ENCODE data around the gene CACNA1C. TPM values are rescaled to one million over a fixed set of nuclear protein-coding genes. Genes with fewer than 3 reads are reported as not detected.

Gene CACNA1C
- total RNA-seq, 4 donors from 2014 or later, result 44.1 to 104 (median 49.4) TPM

DNA sequence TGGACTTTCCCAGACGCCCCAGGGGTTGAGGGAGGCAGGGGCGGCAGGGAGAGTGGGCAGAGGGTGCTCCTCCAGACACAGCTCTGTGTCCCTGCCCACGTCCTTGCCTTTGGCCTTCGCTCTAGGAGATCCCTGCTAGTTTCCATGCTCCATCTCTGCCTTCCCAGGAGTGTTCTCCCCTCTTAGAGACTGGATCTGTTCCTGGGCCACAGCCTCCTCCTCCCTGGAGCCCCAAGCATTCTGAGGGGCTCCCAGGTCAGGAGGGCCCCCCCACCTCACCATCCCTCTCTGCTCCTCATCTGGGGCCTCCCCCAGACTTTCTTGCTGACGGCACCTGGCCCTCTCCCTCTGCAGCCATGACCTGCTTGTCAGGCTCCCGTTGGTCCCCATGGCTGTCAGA is 526.0 kb downstream of the CACNA1C start:
- TF ChIP-seq POLR2A (IDR thresholded peaks at IDR 0.05; ENCODE audit: low read depth) (no peak), EP300 (IDR thresholded peaks at IDR 0.05) (no peak), POLR2AphosphoS5 (IDR thresholded peaks at IDR 0.05) (no peak)
- TF ChIP-seq, protein P1, sequence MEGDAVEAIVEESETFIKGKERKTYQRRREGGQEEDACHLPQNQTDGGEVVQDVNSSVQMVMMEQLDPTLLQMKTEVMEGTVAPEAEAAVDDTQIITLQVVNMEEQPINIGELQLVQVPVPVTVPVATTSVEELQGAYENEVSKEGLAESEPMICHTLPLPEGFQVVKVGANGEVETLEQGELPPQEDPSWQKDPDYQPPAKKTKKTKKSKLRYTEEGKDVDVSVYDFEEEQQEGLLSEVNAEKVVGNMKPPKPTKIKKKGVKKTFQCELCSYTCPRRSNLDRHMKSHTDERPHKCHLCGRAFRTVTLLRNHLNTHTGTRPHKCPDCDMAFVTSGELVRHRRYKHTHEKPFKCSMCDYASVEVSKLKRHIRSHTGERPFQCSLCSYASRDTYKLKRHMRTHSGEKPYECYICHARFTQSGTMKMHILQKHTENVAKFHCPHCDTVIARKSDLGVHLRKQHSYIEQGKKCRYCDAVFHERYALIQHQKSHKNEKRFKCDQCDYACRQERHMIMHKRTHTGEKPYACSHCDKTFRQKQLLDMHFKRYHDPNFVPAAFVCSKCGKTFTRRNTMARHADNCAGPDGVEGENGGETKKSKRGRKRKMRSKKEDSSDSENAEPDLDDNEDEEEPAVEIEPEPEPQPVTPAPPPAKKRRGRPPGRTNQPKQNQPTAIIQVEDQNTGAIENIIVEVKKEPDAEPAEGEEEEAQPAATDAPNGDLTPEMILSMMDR (IDR thresholded peaks at IDR 0.05), result no peak
- Histone ChIP-seq H3K4me1 (peaks cover 6 to 29% (median 23%) of the 10 kb centered on the region in 4 donors), H3K4me3 (no peak overlapping the region), H3K27me3 (no peaks in the 10 kb centered on the region), H3K9me3 (no peaks in the 10 kb centered on the region), H3K27ac (replicated peaks in 1 of 4) (no peak overlapping the region), H3K36me3 (peaks cover 0 to 40% (median 31%) of the 10 kb centered on the region in 4 donors)
- intact Hi-C loops (cut with DNase I), result no loop called here
- 98% methylated on average over 5 of the region's 6 CpGs for WGBS
- no peak for DNase-seq (ENCODE audit: extremely low spot score)

- no peaks in the 10 kb centered on the region for H3K27me3 ChIP-seq
- no peak overlapping the region for H3K27ac ChIP-seq (replicated peaks in 1 of 4)
- H3K9me3 ChIP-seq, result no peaks in the 10 kb centered on the region
- intact Hi-C loops (cut with DNase I), result loop anchor here (5.0 to 10.0 kb wide), 4 partner anchors 286 to 784 kb away; partner anchors contain the start of gene CACNA1C
- 25% methylated on average over 3 of the region's 3 CpGs for WGBS
- H3K4me3 ChIP-seq, result no peak overlapping the region
- no peak for TF ChIP-seq EP300 (IDR thresholded peaks at IDR 0.05)
- TF ChIP-seq, protein P1 (IDR thresholded peaks at IDR 0.05), result no peak
- TF ChIP-seq POLR2AphosphoS5 (IDR thresholded peaks at IDR 0.05), result no peak
- no peak for TF ChIP-seq POLR2A (IDR thresholded peaks at IDR 0.05; ENCODE audit: low read depth)
- peaks cover 0 to 47% (median 46%) of the 10 kb centered on the region in 4 donors for H3K36me3 ChIP-seq
- DNase-seq (ENCODE audit: extremely low spot score), result no peak
- H3K4me1 ChIP-seq, result peaks cover 6 to 29% (median 24%) of the 10 kb centered on the region in 4 donors
Measured at GRCh38 chr12:2580821-2581220, 528.0 kb downstream of the CACNA1C start.

GRCh38 chr12:2581293-2582045 is 528.7 kb downstream of the CACNA1C start:
- H3K27ac ChIP-seq (replicated peaks in 1 of 4), result no peak overlapping the region
- no peaks in the 10 kb centered on the region for H3K27me3 ChIP-seq
- TF ChIP-seq POLR2AphosphoS5 (IDR thresholded peaks at IDR 0.05), result no peak
- no peak for TF ChIP-seq EP300 (IDR thresholded peaks at IDR 0.05)
- TF ChIP-seq, protein P1 (IDR thresholded peaks at IDR 0.05), result no peak
- H3K4me3 ChIP-seq, result no peak overlapping the region
- intact Hi-C loops (cut with DNase I), result loop anchor here (5.0 to 10.0 kb wide), 4 partner anchors 287 to 784 kb away; partner anchors contain the start of gene CACNA1C
- WGBS, result 87% methylated on average over 15 of the region's 15 CpGs
- peaks cover 6 to 29% (median 24%) of the 10 kb centered on the region in 4 donors for H3K4me1 ChIP-seq
- peaks cover 0 to 50% (median 47%) of the 10 kb centered on the region in 4 donors for H3K36me3 ChIP-seq
- no peaks in the 10 kb centered on the region for H3K9me3 ChIP-seq
- DNase-seq (ENCODE audit: extremely low spot score), result no peak

DNA sequence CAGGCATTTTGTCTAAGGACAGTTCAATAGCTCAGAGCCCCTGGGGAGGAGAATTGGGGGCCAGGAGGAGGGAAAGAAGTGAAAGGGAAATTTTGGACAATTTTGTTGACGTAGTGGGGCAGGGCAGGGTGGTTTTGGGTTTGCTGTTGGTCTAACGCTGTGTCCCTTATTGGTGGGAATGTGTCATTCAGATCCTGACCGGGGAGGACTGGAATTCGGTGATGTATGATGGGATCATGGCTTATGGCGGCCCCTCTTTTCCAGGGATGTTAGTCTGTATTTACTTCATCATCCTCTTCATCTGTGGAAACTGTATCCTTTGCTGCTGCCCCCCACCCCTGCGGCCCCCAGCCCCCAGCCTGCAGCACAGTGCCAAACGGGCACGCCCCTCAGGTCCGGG is 529.8 kb downstream of the CACNA1C start:
- peak overlapping the region in 2 of 4 donors; percentile 53 to 64 for H3K27ac ChIP-seq (replicated peaks in 1 of 4)
- no peaks in the 10 kb centered on the region for H3K9me3 ChIP-seq
- TF ChIP-seq, protein P1 (IDR thresholded peaks at IDR 0.05), result no peak
- no peak for TF ChIP-seq EP300 (IDR thresholded peaks at IDR 0.05)
- TF ChIP-seq POLR2AphosphoS5 (IDR thresholded peaks at IDR 0.05), result no peak
- TF ChIP-seq POLR2A (IDR thresholded peaks at IDR 0.05; ENCODE audit: low read depth), result no peak
- intact Hi-C loops (cut with DNase I), result loop anchor here (5.0 to 10.0 kb wide), 4 partner anchors 288 to 785 kb away; partner anchors contain the start of gene CACNA1C
- WGBS, result 76% methylated on average over 5 of the region's 9 CpGs
- H3K27me3 ChIP-seq, result no peaks in the 10 kb centered on the region
- peaks cover 6 to 29% (median 24%) of the 10 kb centered on the region in 4 donors for H3K4me1 ChIP-seq
- peaks cover 0 to 52% (median 46%) of the 10 kb centered on the region in 4 donors for H3K36me3 ChIP-seq
- DNase-seq (ENCODE audit: extremely low spot score), result no peak
- peak overlapping the region; percentile 15 to 46 (median 22) for H3K4me3 ChIP-seq
